Effector memory CD8-positive, alpha-beta T cell (primary cell): ENCODE measurements around the gene ZFHX3.
A peak's percentile ranks its signal among the peaks of the same experiment; 100 is the strongest.

ENCODE experiments used
- ATAC-seq: fragments of 150-1000 bp; cut with Tn5 transposase; replicated peaks from 2 replicates; pipeline ENCODE4 v1.10.0; 2021; ENCODE audit warnings: mild to moderate bottlenecking, moderate library complexity
- DNase-seq, 3 experiments: peaks; one replicate each; pipeline ENCODE4 v3.0.0; 2021
- H3K27ac Mint-ChIP-seq, 2 donors: one replicate each; pipeline ENCODE4 v1.8.0; 2022; ENCODE audit warnings: mild to moderate bottlenecking in 2 of 2, mixed read lengths in 2 of 2, moderate library complexity in 2 of 2
- H3K27me3 Mint-ChIP-seq, 2 donors: one replicate each; pipeline ENCODE4 v1.8.0; 2022; ENCODE audit warnings: mixed read lengths in 2 of 2
- H3K36me3 Mint-ChIP-seq: one replicate; pipeline ENCODE4 v1.8.0; 2022; ENCODE audit warnings: mild to moderate bottlenecking, moderate library complexity, mixed read lengths; ENCODE audit not compliant: insufficient read depth
- H3K4me1 Mint-ChIP-seq, 2 donors: one replicate each; pipeline ENCODE4 v1.8.0; 2022; ENCODE audit warnings: low read depth in 2 of 2, mixed read lengths in 2 of 2
- H3K4me3 Mint-ChIP-seq, 2 donors: one replicate each; pipeline ENCODE4 v1.8.0; 2022; ENCODE audit warnings: mild to moderate bottlenecking in 2 of 2, mixed read lengths in 2 of 2, moderate library complexity in 2 of 2
- H3K9me3 Mint-ChIP-seq, 2 donors: one replicate each; pipeline ENCODE4 v1.8.0; 2022; ENCODE audit warnings: mixed read lengths in 2 of 2

The ZFHX3 gene

DNA sequence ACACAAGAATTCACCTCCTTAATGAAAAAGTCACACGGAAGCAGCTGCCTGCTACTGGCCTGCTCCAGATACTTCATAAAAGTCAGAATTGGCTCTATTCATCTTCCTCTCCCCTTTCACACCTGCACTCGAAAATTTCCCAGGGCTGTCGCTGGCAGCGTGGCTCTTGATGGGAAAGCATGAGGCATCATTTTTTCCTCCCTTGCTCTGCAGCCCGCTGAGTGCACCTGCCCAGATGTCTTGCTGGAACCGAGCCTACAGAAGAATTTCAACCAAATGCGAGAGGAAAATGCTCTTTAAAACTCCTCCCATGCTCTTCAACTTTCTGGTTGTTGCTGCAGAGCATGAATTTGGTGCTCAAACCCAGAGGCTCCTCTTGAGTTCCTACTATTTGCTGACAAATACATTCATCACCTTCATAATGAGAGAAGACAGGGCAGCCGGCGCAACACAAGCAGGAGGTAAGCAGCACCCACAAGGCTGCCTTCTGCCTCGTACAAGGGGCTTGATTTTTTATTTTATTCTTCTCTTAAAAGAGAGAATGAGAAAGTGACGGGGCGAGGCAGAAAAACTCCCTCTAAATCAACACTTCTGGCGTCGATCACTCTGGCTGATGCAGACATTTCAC, 146.8 kb downstream of the ZFHX3 start:
- H3K36me3 Mint-ChIP-seq = no peaks in the 10 kb centered on the region
- no peaks in the 10 kb centered on the region for H3K4me1 Mint-ChIP-seq

DNA sequence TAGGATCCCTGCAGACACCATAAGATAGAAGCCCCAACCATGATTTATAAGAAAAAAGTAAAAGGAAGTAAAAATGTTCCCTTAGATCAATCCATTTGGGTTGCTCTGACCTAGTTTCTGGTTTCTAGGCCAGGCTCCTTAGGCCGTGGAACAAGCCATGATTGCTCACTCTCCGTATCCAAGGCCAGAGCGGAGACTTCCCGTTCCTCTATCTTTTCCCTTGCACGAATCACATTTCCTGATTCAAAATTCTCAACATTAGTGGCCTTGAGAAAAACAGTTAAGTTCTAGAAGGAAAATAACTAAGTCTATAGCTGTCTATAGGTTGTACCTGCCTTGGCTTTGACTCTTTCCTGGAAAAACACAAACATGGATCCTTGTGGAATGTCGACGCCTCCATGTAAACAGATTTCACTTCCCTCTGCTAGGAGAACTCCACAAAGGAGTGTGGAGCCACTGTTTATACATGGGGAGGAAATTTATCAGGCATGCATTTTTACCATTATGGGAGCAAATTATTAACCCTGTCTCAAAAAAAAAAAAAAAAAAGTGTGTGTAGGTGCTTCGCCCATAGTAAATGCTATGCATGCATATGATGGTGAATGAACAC, 149.6 kb downstream of the ZFHX3 start:
- ATAC-seq = no peak
- no peak overlapping the region for H3K27ac Mint-ChIP-seq
- H3K27me3 Mint-ChIP-seq = no peaks in the 10 kb centered on the region
- no peaks in the 10 kb centered on the region for H3K4me1 Mint-ChIP-seq
- H3K9me3 Mint-ChIP-seq = peaks cover 0 to 4% of the 10 kb centered on the region in 2 donors
- H3K36me3 Mint-ChIP-seq = no peaks in the 10 kb centered on the region
- no peak overlapping the region for H3K4me3 Mint-ChIP-seq
- DNase-seq = no peak

More for the DNA sequence above, 146.8 kb downstream of the ZFHX3 start:
- H3K4me3 Mint-ChIP-seq = no peak overlapping the region
- ATAC-seq = no peak
- DNase-seq = no peak
- H3K27me3 Mint-ChIP-seq = no peaks in the 10 kb centered on the region
- H3K9me3 Mint-ChIP-seq = peaks cover 0 to 3% of the 10 kb centered on the region in 2 donors
- no peak overlapping the region for H3K27ac Mint-ChIP-seq

GRCh38 chr16:72897707-72898106, 150.2 kb downstream of the ZFHX3 start:
- H3K27ac Mint-ChIP-seq = no peak overlapping the region
- DNase-seq (no peak), ATAC-seq (no peak)
- no peaks in the 10 kb centered on the region for H3K27me3 Mint-ChIP-seq
- peaks cover 0 to 4% of the 10 kb centered on the region in 2 donors for H3K9me3 Mint-ChIP-seq
- H3K4me1 Mint-ChIP-seq = no peaks in the 10 kb centered on the region
- H3K4me3 Mint-ChIP-seq = no peak overlapping the region
- H3K36me3 Mint-ChIP-seq = no peaks in the 10 kb centered on the region

DNA sequence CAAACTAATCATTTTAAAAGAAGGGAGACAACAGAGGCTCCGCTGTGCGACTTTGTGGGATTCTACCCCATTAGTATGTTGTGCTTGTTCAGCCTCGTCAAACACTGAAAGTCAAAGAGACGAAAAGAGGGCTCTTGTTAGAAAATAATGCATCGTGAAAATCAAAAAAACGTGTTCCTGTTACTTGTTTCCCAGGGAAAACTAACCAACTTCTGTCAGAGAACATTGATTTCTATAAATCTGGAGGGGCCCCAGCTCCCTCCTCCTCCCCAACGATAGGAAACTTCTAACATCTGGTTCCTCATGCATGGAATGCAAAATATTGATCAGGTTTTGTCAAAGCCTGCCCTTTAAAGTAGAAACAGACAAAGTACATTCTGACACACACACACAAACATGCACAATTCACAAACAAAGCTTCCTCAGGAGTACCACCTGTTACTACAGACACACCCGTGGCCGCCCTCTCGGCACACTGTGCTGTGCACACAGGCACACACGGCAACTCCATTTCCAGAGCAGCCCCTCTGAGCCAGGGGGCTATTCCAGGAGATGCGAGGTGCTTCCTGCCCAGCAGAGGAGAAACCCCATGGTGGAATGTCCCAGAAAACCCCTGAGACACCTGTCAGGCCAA, 151.3 kb downstream of the ZFHX3 start:
- peaks cover 0 to 5% of the 10 kb centered on the region in 2 donors for H3K27me3 Mint-ChIP-seq
- H3K36me3 Mint-ChIP-seq = peaks cover 3% of the 10 kb centered on the region

DNA sequence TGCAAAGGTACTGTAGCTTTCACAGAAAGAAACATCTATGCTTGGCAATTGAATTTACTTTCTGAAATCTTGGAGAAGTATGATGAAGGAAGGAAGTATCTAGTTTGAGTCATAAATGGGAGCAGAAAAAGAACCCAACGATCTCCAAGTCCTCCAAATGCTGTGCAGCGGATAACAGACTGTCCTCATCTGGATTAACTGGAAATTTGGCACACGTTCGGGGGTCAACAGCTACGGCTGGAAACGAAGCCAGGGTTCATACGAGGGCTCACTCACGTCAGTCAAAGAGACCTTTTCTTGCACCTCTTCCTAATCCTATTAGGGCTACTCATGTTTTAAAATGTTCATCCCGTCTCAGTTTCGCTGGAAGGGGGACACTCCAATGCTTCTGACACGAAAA, 152.0 kb downstream of the ZFHX3 start:
- H3K36me3 Mint-ChIP-seq = peaks cover 3% of the 10 kb centered on the region
- peaks cover 0 to 4% of the 10 kb centered on the region in 2 donors for H3K9me3 Mint-ChIP-seq
- H3K27ac Mint-ChIP-seq = no peak overlapping the region
- peaks cover 0 to 9% of the 10 kb centered on the region in 2 donors for H3K27me3 Mint-ChIP-seq
- no peaks in the 10 kb centered on the region for H3K4me1 Mint-ChIP-seq
- DNase-seq = no peak
- no peak overlapping the region for H3K4me3 Mint-ChIP-seq
- no peak for ATAC-seq

More for the DNA sequence above, 151.3 kb downstream of the ZFHX3 start:
- no peak for DNase-seq
- Mint-ChIP-seq H3K4me1 (no peaks in the 10 kb centered on the region), H3K27ac (no peak overlapping the region), H3K9me3 (peaks cover 0 to 4% of the 10 kb centered on the region in 2 donors), H3K4me3 (no peak overlapping the region)
- no peak for ATAC-seq

GRCh38 chr16:72894293-72895151, 153.4 kb downstream of the ZFHX3 start:
- no peak for DNase-seq

GRCh38 chr16:72891291-72892227, 156.4 kb downstream of the ZFHX3 start:
- Mint-ChIP-seq H3K36me3 (peaks cover 3% of the 10 kb centered on the region), H3K4me1 (peaks cover 0 to 2% of the 10 kb centered on the region in 2 donors), H3K27me3 (peaks cover 0 to 10% of the 10 kb centered on the region in 2 donors), H3K4me3 (no peak overlapping the region), H3K27ac (no peak overlapping the region), H3K9me3 (peaks cover 0 to 6% of the 10 kb centered on the region in 2 donors)
- ATAC-seq (no peak), DNase-seq (no peak)

More at GRCh38 chr16:72894293-72895151, 153.4 kb downstream of the ZFHX3 start:
- H3K9me3 Mint-ChIP-seq = peaks cover 0 to 4% of the 10 kb centered on the region in 2 donors
- H3K27me3 Mint-ChIP-seq = peaks cover 0 to 9% of the 10 kb centered on the region in 2 donors
- H3K36me3 Mint-ChIP-seq = peaks cover 3% of the 10 kb centered on the region
- H3K4me1 Mint-ChIP-seq = no peaks in the 10 kb centered on the region
- H3K4me3 Mint-ChIP-seq = no peak overlapping the region
- ATAC-seq = no peak
- peak overlapping the region in 1 of 2 donors; percentile 71 for H3K27ac Mint-ChIP-seq

GRCh38 chr16:72890587-72890986, 157.3 kb downstream of the ZFHX3 start:
- Mint-ChIP-seq H3K4me3 (no peak overlapping the region), H3K27ac (no peak overlapping the region), H3K9me3 (peaks cover 0 to 6% of the 10 kb centered on the region in 2 donors), H3K27me3 (peaks cover 5 to 16% of the 10 kb centered on the region in 2 donors), H3K36me3 (peaks cover 3% of the 10 kb centered on the region), H3K4me1 (peaks cover 0 to 2% of the 10 kb centered on the region in 2 donors)
- DNase-seq (no peak), ATAC-seq (no peak)

- Mint-ChIP-seq H3K9me3 (peaks cover 0 to 6% of the 10 kb centered on the region in 2 donors), H3K36me3 (peaks cover 3% of the 10 kb centered on the region), H3K4me3 (no peak overlapping the region), H3K27ac (no peak overlapping the region), H3K27me3 (peaks cover 5 to 16% of the 10 kb centered on the region in 2 donors), H3K4me1 (peaks cover 0 to 2% of the 10 kb centered on the region in 2 donors)
- no peak for DNase-seq
- ATAC-seq = no peak
Measured at GRCh38 chr16:72889616-72890582, 158.0 kb downstream of the ZFHX3 start.

DNA sequence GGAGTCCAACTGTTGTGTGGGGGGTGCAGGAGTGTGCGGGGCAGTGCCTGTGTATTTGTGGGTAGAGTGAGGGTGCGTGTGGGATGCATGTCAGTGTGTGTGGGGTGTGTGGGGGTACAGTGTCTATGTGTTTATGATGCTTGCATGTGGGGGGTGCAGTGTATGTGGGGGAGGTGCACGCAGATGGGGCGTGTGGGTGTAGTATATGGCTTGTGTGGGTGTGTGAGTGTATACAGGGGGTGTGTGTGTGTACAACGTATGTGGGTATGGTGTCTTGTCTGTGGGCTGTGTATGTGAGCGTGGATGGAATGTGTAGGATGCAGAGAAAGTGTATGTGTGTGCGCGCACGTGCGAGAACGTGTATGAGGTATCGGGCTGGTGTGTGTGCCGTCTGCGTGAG, 160.4 kb downstream of the ZFHX3 start:
- Mint-ChIP-seq H3K27ac (no peak overlapping the region), H3K27me3 (peaks cover 5 to 19% of the 10 kb centered on the region in 2 donors), H3K36me3 (peaks cover 3% of the 10 kb centered on the region), H3K9me3 (peaks cover 0 to 4% of the 10 kb centered on the region in 2 donors), H3K4me3 (no peak overlapping the region), H3K4me1 (peaks cover 0 to 2% of the 10 kb centered on the region in 2 donors)
- DNase-seq = no peak
- ATAC-seq = no peak

GRCh38 chr16:72886346-72886974, 161.5 kb downstream of the ZFHX3 start:
- no peak for ATAC-seq
- H3K27ac Mint-ChIP-seq = no peak overlapping the region
- H3K4me1 Mint-ChIP-seq = peaks cover 0 to 2% of the 10 kb centered on the region in 2 donors
- peaks cover 0 to 4% of the 10 kb centered on the region in 2 donors for H3K9me3 Mint-ChIP-seq
- H3K4me3 Mint-ChIP-seq = no peak overlapping the region
- H3K27me3 Mint-ChIP-seq = peaks cover 5 to 21% of the 10 kb centered on the region in 2 donors
- no peak for DNase-seq
- H3K36me3 Mint-ChIP-seq = no peaks in the 10 kb centered on the region
